ENCODE measurements around the gene JAG1.
"Not testable (repeated sequence)": the region's sequence is repeated elsewhere in the genome, so short reads cannot be mapped to it uniquely, and the experiment has no call there.

The JAG1 gene

GRCh38 chr20:10605547-10606195 is 68.1 kb downstream of the JAG1 start:
- DNase-seq: no peak

- no peak for DNase-seq
Measured at GRCh38 chr20:10604865-10605440, 68.8 kb downstream of the JAG1 start.

GRCh38 chr20:10603971-10604864 is 69.6 kb downstream of the JAG1 start:
- no peak for DNase-seq

- DNase-seq: no peak
Measured at GRCh38 chr20:10603378-10603777, 70.4 kb downstream of the JAG1 start.

GRCh38 chr20:10602221-10602871 is 71.5 kb downstream of the JAG1 start:
- no peak for DNase-seq

GRCh38 chr20:10597637-10598036 is 76.2 kb downstream of the JAG1 start:
- DNase-seq: no peak

GRCh38 chr20:10596710-10597121 is 77.1 kb downstream of the JAG1 start:
- no peak for DNase-seq

GRCh38 chr20:10595985-10596384 is 77.8 kb downstream of the JAG1 start:
- no peak for DNase-seq

GRCh38 chr20:10595266-10595665 is 78.5 kb downstream of the JAG1 start:
- DNase-seq: no peak

- no peak for DNase-seq
Measured at GRCh38 chr20:10594296-10594868, 79.4 kb downstream of the JAG1 start.

- DNase-seq: no peak
Measured at GRCh38 chr20:10591946-10592521, 81.8 kb downstream of the JAG1 start.

GRCh38 chr20:10590950-10591671 is 82.7 kb downstream of the JAG1 start:
- DNase-seq: no peak

- DNase-seq: not testable (repeated sequence)
Measured at GRCh38 chr20:10590446-10590845, 83.4 kb downstream of the JAG1 start.

Data from NCI-H1436 (cell line).